Measurements from ENCODE around the gene ZNF467. TPM values are rescaled to one million over a fixed set of nuclear protein-coding genes. Genes with fewer than 3 reads are reported as not detected.

Gene ZNF467
- total and polyA plus RNA-seq, 12 donors, result 2.2 to 10.5 (median 4.7) TPM

- no peaks in the 10 kb centered on the region for H3K27me3 ChIP-seq
- no peak for TF ChIP-seq CTCF (IDR thresholded peaks at IDR 0.05)
- WGBS, 2 donors, result 76 to 83% methylated on average over 8 of the region's 8 CpGs
- intact Hi-C loops (cut with DNase I), result no loop called here
- no peaks in the 10 kb centered on the region for H3K4me1 ChIP-seq
- H3K36me3 ChIP-seq, result no peaks in the 10 kb centered on the region
- ATAC-seq (peak in 2 of 8 donors; percentile 14 to 19), DNase-seq (no peak)
- no peak overlapping the region for H3K4me3 ChIP-seq
- H3K9me3 ChIP-seq, result peaks cover 0 to 6% (median 0%) of the 10 kb centered on the region in 11 donors
- no peak overlapping the region for H3K27ac ChIP-seq
These were observed 22.2 kb downstream of the ZNF467 start for GRCh38 chr7:149751043-149751775.

GRCh38 chr7:149750122-149750845 is 23.1 kb downstream of the ZNF467 start:
- intact Hi-C loops (cut with DNase I), result no loop called here
- Histone ChIP-seq H3K4me3 (no peak overlapping the region), H3K27me3 (no peaks in the 10 kb centered on the region), H3K27ac (no peak overlapping the region), H3K4me1 (no peaks in the 10 kb centered on the region), H3K9me3 (peaks cover 0 to 6% (median 0%) of the 10 kb centered on the region in 11 donors), H3K36me3 (no peaks in the 10 kb centered on the region)
- DNase-seq (no peak), ATAC-seq (no peak)
- TF ChIP-seq CTCF (IDR thresholded peaks at IDR 0.05), result no peak
- 91 to 96% methylated on average over 9 of the region's 9 CpGs for WGBS, 2 donors

GRCh38 chr7:149748076-149748874 is 25.1 kb downstream of the ZNF467 start:
- H3K4me3 ChIP-seq, result no peak overlapping the region
- no peaks in the 10 kb centered on the region for H3K36me3 ChIP-seq
- H3K27me3 ChIP-seq, result no peaks in the 10 kb centered on the region
- no peaks in the 10 kb centered on the region for H3K4me1 ChIP-seq
- peaks cover 0 to 6% (median 0%) of the 10 kb centered on the region in 11 donors for H3K9me3 ChIP-seq
- ATAC-seq (no peak), DNase-seq (no peak)
- intact Hi-C loops (cut with DNase I), result no loop called here
- no peak for TF ChIP-seq CTCF (IDR thresholded peaks at IDR 0.05)
- H3K27ac ChIP-seq, result no peak overlapping the region
- WGBS, 2 donors, result 59 to 62% methylated on average over 9 of the region's 9 CpGs
